ENCODE measurements around the gene ATP6V0C.
"Not testable (repeated sequence)": the region's sequence is repeated elsewhere in the genome, so short reads cannot be mapped to it uniquely, and the experiment has no call there.

The ATP6V0C gene

DNA sequence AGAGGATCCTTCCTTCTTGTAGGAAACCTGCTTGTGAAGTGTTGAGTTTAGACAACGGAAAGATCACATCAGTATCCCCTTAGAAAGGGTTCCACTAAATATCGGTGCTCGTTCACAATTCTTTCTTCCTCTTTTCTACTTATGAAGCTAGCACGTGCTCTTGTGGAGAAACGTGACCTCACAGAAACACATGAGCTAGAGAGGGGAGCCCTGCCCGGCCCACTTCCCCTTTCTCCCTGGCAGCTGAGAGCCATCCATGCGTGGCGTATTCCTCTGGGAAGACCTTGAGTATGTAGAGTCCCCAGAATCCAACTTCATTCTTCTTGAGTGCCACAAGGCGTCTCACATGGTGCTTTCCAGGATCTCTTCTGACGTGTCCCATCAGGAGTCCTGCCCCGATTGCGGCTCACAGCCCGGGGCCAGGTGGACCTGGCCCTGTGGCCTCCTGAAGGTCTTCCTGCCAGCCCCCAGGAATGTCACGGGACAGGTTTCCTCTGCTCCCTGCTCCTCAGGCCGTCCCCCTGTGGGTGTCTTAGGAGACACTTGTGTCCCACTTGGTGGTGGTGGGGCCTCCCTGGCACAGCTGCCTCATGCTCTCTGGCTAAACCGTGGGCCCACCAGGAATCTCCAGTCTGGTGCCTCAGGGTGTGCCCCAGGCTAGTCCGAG is 46.5 kb downstream of the ATP6V0C start:
- not testable (repeated sequence) for FAIRE-seq

DNA sequence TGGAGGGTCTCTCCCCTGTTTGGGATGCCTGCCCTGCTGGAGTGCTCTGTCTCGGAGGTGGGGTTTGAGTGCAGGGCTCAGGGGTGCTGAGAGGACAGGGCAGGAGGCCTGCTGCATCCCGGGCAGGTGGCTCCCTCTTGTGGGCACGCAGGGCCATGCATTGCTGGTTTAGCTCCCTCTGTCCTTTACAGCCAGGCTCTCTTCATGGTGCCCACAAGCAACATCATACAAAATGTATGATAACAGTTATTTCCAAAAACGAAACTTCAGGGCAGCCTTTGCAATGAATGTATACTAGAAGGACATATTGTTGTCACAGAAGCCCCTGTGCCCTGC is 47.0 kb downstream of the ATP6V0C start:
- not testable (repeated sequence) for FAIRE-seq

DNA sequence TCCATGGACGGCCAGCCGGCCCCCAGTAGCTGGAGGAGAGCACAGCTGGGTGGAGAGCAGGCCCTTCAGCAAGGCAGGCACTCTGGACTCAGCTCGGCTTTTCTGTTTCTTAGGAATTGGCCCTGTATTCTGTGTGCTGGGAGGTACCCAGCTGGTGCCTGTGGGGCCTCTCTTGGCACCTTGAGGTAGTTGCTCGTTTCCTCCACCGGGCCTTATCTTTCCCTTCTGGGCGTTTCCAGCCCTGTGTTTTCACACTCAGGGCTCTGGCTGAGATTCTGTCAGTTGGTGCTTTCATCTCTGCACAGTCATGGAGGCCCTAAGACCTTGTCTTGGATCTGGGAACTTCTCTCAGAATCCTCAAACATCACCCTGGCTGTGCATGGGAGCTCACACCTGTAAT is 53.8 kb downstream of the ATP6V0C start:
- FAIRE-seq = not testable (repeated sequence)

DNA sequence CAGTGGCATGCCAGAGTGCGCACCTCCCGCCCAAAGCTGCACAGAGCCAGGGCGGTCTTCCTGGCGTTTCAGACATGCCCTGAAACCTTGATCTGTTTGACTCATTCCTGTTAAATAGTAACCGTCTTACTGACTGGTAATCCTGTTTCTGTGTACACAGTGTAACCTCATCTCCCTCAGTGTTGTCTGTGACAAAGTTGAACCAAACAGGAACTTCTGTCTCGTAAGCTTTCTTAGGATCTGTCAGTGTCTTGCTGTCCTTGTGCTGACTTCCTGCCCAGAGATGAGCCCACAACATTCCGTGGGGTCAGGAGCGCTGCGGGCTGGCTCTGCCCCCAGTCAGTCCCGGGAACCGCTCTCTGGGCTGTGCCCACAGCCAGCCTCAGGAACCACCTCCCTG is 54.8 kb downstream of the ATP6V0C start:
- not testable (repeated sequence) for FAIRE-seq

Measured in colon (tissue), 2 donors.